K562 (cell line): ENCODE measurements around the gene LCE1A. TPM values are rescaled to one million over a fixed set of nuclear protein-coding genes. Genes with fewer than 3 reads are reported as not detected.

Source experiments
- polyA plus RNA-seq, 8 experiments: library from polyadenylated mRNA; depleted of rRNA in 4 of 8; stranded (reverse) in 5 of 8; unstranded in 3 of 8; fragments of >200 nt; fragmentation: Nextera tagmentation in 2 of 8; fragmentation: Illumina TruSeq in 1 of 8; extraction: Ambion mirVana in 2 of 8; extraction: Trizol in 1 of 8; gene quantifications; 2 replicates each; pipeline versions ENCODE4 v1.2.1 to v1.2.3, GENCODE V29; 2011 to 2014; ENCODE audit warnings: inconsistent platforms in 1 of 8, missing spikeins in 1 of 8
- total RNA-seq, 7 experiments: library from RNA; depleted of rRNA in 6 of 7; stranded (reverse); fragments of >200 nt in 6 of 7; fragmentation: Illumina TruSeq in 2 of 7; extraction: Trizol in 2 of 7; gene quantifications; 2 replicates each; pipeline versions ENCODE4 v1.2.1 to v1.2.3, GENCODE V29; 2011 to 2021; ENCODE audit warnings: low replicate concordance in 1 of 7

Gene LCE1A
- total and polyA plus RNA-seq, 9 of the 15 experiments (the other 6 are each of a cell fraction or from before 2014, with no cell fraction given): not detected

Other genes starting within 250 kb of the LCE1A start
Only the 7 nearest of the 27 such genes appear.
- not detected in 2 replicates for gene LCE1E, start 41.2 kb upstream of the LCE1A start, total RNA-seq (2014; rRNA removed)
- gene LCE1E, start 41.2 kb upstream of the LCE1A start, total RNA-seq (2014; rRNA removed; fragmentation: Illumina TruSeq; extraction: Trizol): not detected in 2 replicates
- not detected in 2 replicates for gene LCE1E, start 41.2 kb upstream of the LCE1A start, total RNA-seq (2015; rRNA removed; fragmentation: Illumina TruSeq; extraction: Trizol)
- not detected in 2 replicates for gene LCE1E, start 41.2 kb upstream of the LCE1A start, total RNA-seq (2021)
- not detected in 2 replicates for gene LCE1E, start 41.2 kb upstream of the LCE1A start, polyA plus RNA-seq (2011; rRNA removed)
- not detected in 2 replicates for gene LCE1E, start 41.2 kb upstream of the LCE1A start, polyA plus RNA-seq (2014; fragmentation: Illumina TruSeq; extraction: Trizol)
- gene LCE1E, start 41.2 kb upstream of the LCE1A start, polyA plus RNA-seq (2014; fragmentation: Nextera tagmentation; extraction: Ambion mirVana): not detected
- gene LCE1E, start 41.2 kb upstream of the LCE1A start, polyA plus RNA-seq (2014; rRNA removed): not detected in 2 replicates
- gene LCE1D, start 30.8 kb upstream of the LCE1A start, total RNA-seq (2014; rRNA removed): not detected in 2 replicates
- gene LCE1D, start 30.8 kb upstream of the LCE1A start, total RNA-seq (2014; rRNA removed; fragmentation: Illumina TruSeq; extraction: Trizol): not detected in 2 replicates
- not detected in 2 replicates for gene LCE1D, start 30.8 kb upstream of the LCE1A start, total RNA-seq (2015; rRNA removed; fragmentation: Illumina TruSeq; extraction: Trizol)
- gene LCE1D, start 30.8 kb upstream of the LCE1A start, total RNA-seq (2021): not detected in 2 replicates
- gene LCE1D, start 30.8 kb upstream of the LCE1A start, polyA plus RNA-seq (2011; rRNA removed): not detected in 2 replicates
- not detected in 2 replicates for gene LCE1D, start 30.8 kb upstream of the LCE1A start, polyA plus RNA-seq (2014; fragmentation: Illumina TruSeq; extraction: Trizol)
- not detected for gene LCE1D, start 30.8 kb upstream of the LCE1A start, polyA plus RNA-seq (2014; fragmentation: Nextera tagmentation; extraction: Ambion mirVana)
- not detected in 2 replicates for gene LCE1D, start 30.8 kb upstream of the LCE1A start, polyA plus RNA-seq (2014; rRNA removed)
- gene LCE1C, start 20.8 kb upstream of the LCE1A start, total RNA-seq (2014; rRNA removed): not detected in 2 replicates
- gene LCE1C, start 20.8 kb upstream of the LCE1A start, total RNA-seq (2014; rRNA removed; fragmentation: Illumina TruSeq; extraction: Trizol): not detected in 2 replicates
- gene LCE1C, start 20.8 kb upstream of the LCE1A start, total RNA-seq (2015; rRNA removed; fragmentation: Illumina TruSeq; extraction: Trizol): not detected in 2 replicates
- gene LCE1C, start 20.8 kb upstream of the LCE1A start, total RNA-seq (2021): not detected in 2 replicates
- not detected in 2 replicates for gene LCE1C, start 20.8 kb upstream of the LCE1A start, polyA plus RNA-seq (2011; rRNA removed)
- gene LCE1C, start 20.8 kb upstream of the LCE1A start, polyA plus RNA-seq (2014; fragmentation: Illumina TruSeq; extraction: Trizol): not detected in 2 replicates
- gene LCE1C, start 20.8 kb upstream of the LCE1A start, polyA plus RNA-seq (2014; fragmentation: Nextera tagmentation; extraction: Ambion mirVana): not detected
- not detected in 2 replicates for gene LCE1C, start 20.8 kb upstream of the LCE1A start, polyA plus RNA-seq (2014; rRNA removed)
- gene LCE1B, start 15.5 kb upstream of the LCE1A start, total RNA-seq (2014; rRNA removed): not detected in 2 replicates
- gene LCE1B, start 15.5 kb upstream of the LCE1A start, total RNA-seq (2014; rRNA removed; fragmentation: Illumina TruSeq; extraction: Trizol): not detected in 2 replicates
- gene LCE1B, start 15.5 kb upstream of the LCE1A start, total RNA-seq (2015; rRNA removed; fragmentation: Illumina TruSeq; extraction: Trizol): not detected in 2 replicates
- gene LCE1B, start 15.5 kb upstream of the LCE1A start, total RNA-seq (2021): not detected in 2 replicates
- gene LCE1B, start 15.5 kb upstream of the LCE1A start, polyA plus RNA-seq (2011; rRNA removed): not detected in 2 replicates
- gene LCE1B, start 15.5 kb upstream of the LCE1A start, polyA plus RNA-seq (2014; fragmentation: Illumina TruSeq; extraction: Trizol): not detected in 2 replicates
- gene LCE1B, start 15.5 kb upstream of the LCE1A start, polyA plus RNA-seq (2014; fragmentation: Nextera tagmentation; extraction: Ambion mirVana): not detected
- gene LCE1B, start 15.5 kb upstream of the LCE1A start, polyA plus RNA-seq (2014; rRNA removed): not detected in 2 replicates
- gene LCE6A, start 15.4 kb downstream of the LCE1A start, total RNA-seq (2014; rRNA removed): not detected in 2 replicates
- gene LCE6A, start 15.4 kb downstream of the LCE1A start, total RNA-seq (2014; rRNA removed; fragmentation: Illumina TruSeq; extraction: Trizol): not detected in 2 replicates
- not detected in 2 replicates for gene LCE6A, start 15.4 kb downstream of the LCE1A start, total RNA-seq (2015; rRNA removed; fragmentation: Illumina TruSeq; extraction: Trizol)
- not detected in 2 replicates for gene LCE6A, start 15.4 kb downstream of the LCE1A start, total RNA-seq (2021)
- gene LCE6A, start 15.4 kb downstream of the LCE1A start, polyA plus RNA-seq (2011; rRNA removed): not detected in 2 replicates
- not detected in 2 replicates for gene LCE6A, start 15.4 kb downstream of the LCE1A start, polyA plus RNA-seq (2014; fragmentation: Illumina TruSeq; extraction: Trizol)
- not detected for gene LCE6A, start 15.4 kb downstream of the LCE1A start, polyA plus RNA-seq (2014; fragmentation: Nextera tagmentation; extraction: Ambion mirVana)
- not detected in 2 replicates for gene LCE6A, start 15.4 kb downstream of the LCE1A start, polyA plus RNA-seq (2014; rRNA removed)
- gene LCE7A, start 32.5 kb downstream of the LCE1A start, total RNA-seq (2014; rRNA removed): not detected in 2 replicates
- not detected in 2 replicates for gene LCE7A, start 32.5 kb downstream of the LCE1A start, total RNA-seq (2014; rRNA removed; fragmentation: Illumina TruSeq; extraction: Trizol)
- gene LCE7A, start 32.5 kb downstream of the LCE1A start, total RNA-seq (2015; rRNA removed; fragmentation: Illumina TruSeq; extraction: Trizol): not detected in 2 replicates
- not detected in 2 replicates for gene LCE7A, start 32.5 kb downstream of the LCE1A start, total RNA-seq (2021)
- not detected in 2 replicates for gene LCE7A, start 32.5 kb downstream of the LCE1A start, polyA plus RNA-seq (2011; rRNA removed)
- not detected in 2 replicates for gene LCE7A, start 32.5 kb downstream of the LCE1A start, polyA plus RNA-seq (2014; fragmentation: Illumina TruSeq; extraction: Trizol)
- not detected for gene LCE7A, start 32.5 kb downstream of the LCE1A start, polyA plus RNA-seq (2014; fragmentation: Nextera tagmentation; extraction: Ambion mirVana)
- gene LCE7A, start 32.5 kb downstream of the LCE1A start, polyA plus RNA-seq (2014; rRNA removed): not detected in 2 replicates
- gene SMCP, start 50.8 kb downstream of the LCE1A start, total RNA-seq (2014; rRNA removed): not detected in 2 replicates
- gene SMCP, start 50.8 kb downstream of the LCE1A start, total RNA-seq (2014; rRNA removed; fragmentation: Illumina TruSeq; extraction: Trizol): not detected in 2 replicates
- not detected in 2 replicates for gene SMCP, start 50.8 kb downstream of the LCE1A start, total RNA-seq (2015; rRNA removed; fragmentation: Illumina TruSeq; extraction: Trizol)
- not detected in 2 replicates for gene SMCP, start 50.8 kb downstream of the LCE1A start, total RNA-seq (2021)
- gene SMCP, start 50.8 kb downstream of the LCE1A start, polyA plus RNA-seq (2011; rRNA removed): not detected in 2 replicates
- not detected in 2 replicates for gene SMCP, start 50.8 kb downstream of the LCE1A start, polyA plus RNA-seq (2014; fragmentation: Illumina TruSeq; extraction: Trizol)
- not detected for gene SMCP, start 50.8 kb downstream of the LCE1A start, polyA plus RNA-seq (2014; fragmentation: Nextera tagmentation; extraction: Ambion mirVana)
- gene SMCP, start 50.8 kb downstream of the LCE1A start, polyA plus RNA-seq (2014; rRNA removed): not detected in 2 replicates